Measurements from ENCODE around the gene MYH7.

The MYH7 gene

GRCh38 chr14:23379366-23380196 is 55.9 kb downstream of the MYH7 start:
- no peak overlapping the region for H3K27ac ChIP-seq
- no peaks in the 10 kb centered on the region for H3K79me2 ChIP-seq (ENCODE audit: insufficient read depth, low read depth)
- no peaks in the 10 kb centered on the region for H3K36me3 ChIP-seq (ENCODE audit: insufficient read depth)
- H3K9ac ChIP-seq, result no peak overlapping the region
- no peak overlapping the region for H2AFZ ChIP-seq (ENCODE audit: low read depth)
- no peaks in the 10 kb centered on the region; the same call in 1 of the 2 replicates for H3K27me3 ChIP-seq (ENCODE audit: insufficient read depth, low read depth)
- no peak overlapping the region for H3K4me3 ChIP-seq (IDR thresholded peaks at IDR 0.05; ENCODE audit: insufficient read depth, low read depth, low read length)
- H4K20me1 ChIP-seq (ENCODE audit: insufficient read depth), result no peaks in the 10 kb centered on the region
- no peaks in the 10 kb centered on the region for H3K4me1 ChIP-seq (ENCODE audit: low read depth, poor library complexity, severe bottlenecking)
- TF ChIP-seq CTCF (conservative IDR thresholded peaks at IDR 0.05; ENCODE audit: low read depth, low read length), result peak; percentile 76
- no peak overlapping the region for H3K4me2 ChIP-seq

- H3K9ac ChIP-seq, result no peak overlapping the region
These were observed 56.7 kb downstream of the MYH7 start for GRCh38 chr14:23378612-23379220.

GRCh38 chr14:23377573-23378563 is 57.6 kb downstream of the MYH7 start:
- no peaks in the 10 kb centered on the region for H3K4me1 ChIP-seq (ENCODE audit: low read depth, poor library complexity, severe bottlenecking)
- H2AFZ ChIP-seq (ENCODE audit: low read depth), result no peak overlapping the region
- no peaks in the 10 kb centered on the region for H3K36me3 ChIP-seq (ENCODE audit: insufficient read depth)
- no peak overlapping the region for H3K4me3 ChIP-seq (IDR thresholded peaks at IDR 0.05; ENCODE audit: insufficient read depth, low read depth, low read length)
- no peaks in the 10 kb centered on the region; the same call in 1 of the 2 replicates for H3K27me3 ChIP-seq (ENCODE audit: insufficient read depth, low read depth)
- no peaks in the 10 kb centered on the region for H4K20me1 ChIP-seq (ENCODE audit: insufficient read depth)
- no peak overlapping the region for H3K9ac ChIP-seq
- no peak overlapping the region for H3K4me2 ChIP-seq
- TF ChIP-seq CTCF (conservative IDR thresholded peaks at IDR 0.05; ENCODE audit: low read depth, low read length), result no peak
- H3K27ac ChIP-seq, result no peak overlapping the region
- no peaks in the 10 kb centered on the region for H3K79me2 ChIP-seq (ENCODE audit: insufficient read depth, low read depth)

More at GRCh38 chr14:23378612-23379220, 56.7 kb downstream of the MYH7 start:
- no peak for TF ChIP-seq CTCF (conservative IDR thresholded peaks at IDR 0.05; ENCODE audit: low read depth, low read length)
- no peaks in the 10 kb centered on the region; the same call in 1 of the 2 replicates for H3K27me3 ChIP-seq (ENCODE audit: insufficient read depth, low read depth)
- H3K79me2 ChIP-seq (ENCODE audit: insufficient read depth, low read depth), result no peaks in the 10 kb centered on the region
- H3K4me1 ChIP-seq (ENCODE audit: low read depth, poor library complexity, severe bottlenecking), result no peaks in the 10 kb centered on the region
- H3K27ac ChIP-seq, result no peak overlapping the region
- H3K36me3 ChIP-seq (ENCODE audit: insufficient read depth), result no peaks in the 10 kb centered on the region
- H3K4me2 ChIP-seq, result no peak overlapping the region
- no peaks in the 10 kb centered on the region for H4K20me1 ChIP-seq (ENCODE audit: insufficient read depth)
- H2AFZ ChIP-seq (ENCODE audit: low read depth), result no peak overlapping the region
- no peak overlapping the region for H3K4me3 ChIP-seq (IDR thresholded peaks at IDR 0.05; ENCODE audit: insufficient read depth, low read depth, low read length)

- Histone ChIP-seq H4K20me1 (ENCODE audit: insufficient read depth) (no peaks in the 10 kb centered on the region), H3K4me1 (ENCODE audit: low read depth, poor library complexity, severe bottlenecking) (no peaks in the 10 kb centered on the region), H3K4me3 (IDR thresholded peaks at IDR 0.05; ENCODE audit: insufficient read depth, low read depth, low read length) (no peak overlapping the region), H3K27ac (no peak overlapping the region), H3K36me3 (ENCODE audit: insufficient read depth) (no peaks in the 10 kb centered on the region), H3K9ac (no peak overlapping the region), H3K27me3 (ENCODE audit: insufficient read depth, low read depth) (no peaks in the 10 kb centered on the region; the same call in 1 of the 2 replicates), H2AFZ (ENCODE audit: low read depth) (no peak overlapping the region), H3K79me2 (ENCODE audit: insufficient read depth, low read depth) (no peaks in the 10 kb centered on the region), H3K4me2 (no peak overlapping the region)
- no peak for TF ChIP-seq CTCF (conservative IDR thresholded peaks at IDR 0.05; ENCODE audit: low read depth, low read length)
These were observed 58.3 kb downstream of the MYH7 start for GRCh38 chr14:23377198-23377550.
